HCT116 (cell line): Measurements from ENCODE around the gene SCARF1. TPM values are rescaled to one million over a fixed set of nuclear protein-coding genes. Genes with fewer than 3 reads are reported as not detected.

Experiments used
- ATAC-seq: fragments of 200-7000 bp; cut with Tn5 transposase; 2 replicates; pipeline ENCODE4 v1.9.1; 2020; ENCODE audit warnings: mild to moderate bottlenecking, moderate library complexity
- BruUV-seq: library from RNA; stranded (reverse); fragments of 400-500 nt; replicated peaks from 2 replicates; lab custom pipeline; 2021; lab: Mats Ljungman, UMichigan
- CTCF ChIA-PET: fragments of 300-600 bp; sonication (Branson Sonifier 250); formaldehyde crosslinking; loops from one replicate; lab custom pipeline; 2021; ENCODE audit warnings: antibody characterized with exemption; lab: Charles Lee
- POLR2A ChIA-PET: fragments of 300-600, 350-600 bp; sonication (Branson Sonifier 250); formaldehyde crosslinking; loops from one replicate; lab custom pipeline; 2021; ENCODE audit warnings: antibody characterized with exemption; lab: Charles Lee
- RAD21 ChIA-PET, 2 experiments: fragments of 300-600 bp; sonication (Branson Sonifier 250); formaldehyde crosslinking; loops; one replicate each; lab custom pipeline; 2023; ENCODE audit warnings: low total read pairs in 2 of 2; ENCODE audit not compliant: uncharacterized antibody in 2 of 2, unreplicated experiment in 2 of 2, low non-redundant PET in 1 of 2; lab: Charles Lee
- DNase-seq: peaks from one replicate; pipeline ENCODE4 v3.0.0-alpha.2; 2010; ENCODE audit warnings: low read depth, low spot score
- H2AFZ ChIP-seq: fragments of 200-600 bp; shearing (Covaris generic), sonication (generic); 2 replicates; pipeline ENCODE4 v1.6.1; 2017; ENCODE audit warnings: low read depth, mixed run types, mixed read lengths, antibody characterized with exemption, low read length; ENCODE audit not compliant: poor library complexity, severe bottlenecking
- H3K27ac ChIP-seq: 2 replicates; pipeline ENCODE4 v1.5.1; 2012; ENCODE audit warnings: low read depth, low read length
- H3K27me3 ChIP-seq: fragments of 200-600 bp; sonication (generic); 2 replicates; pipeline ENCODE4 v1.6.1; 2016; ENCODE audit warnings: mixed run types, low read length, mixed read lengths; ENCODE audit not compliant: insufficient read depth
- H3K36me3 ChIP-seq, 2 experiments: fragments of 200-500 bp in 1 of 2; fragments of 200-600 bp in 1 of 2; sonication (Bioruptor generic) in 1 of 2; sonication (generic) in 1 of 2; 2 replicates each; pipeline versions ENCODE4 v1.5.1 to v1.6.1; 2014 to 2016; ENCODE audit warnings: low read length in 2 of 2, inconsistent platforms in 1 of 2, mixed read lengths in 1 of 2, mixed run types in 1 of 2; ENCODE audit not compliant: insufficient read depth in 2 of 2, control insufficient read depth in 1 of 2
- H3K4me1 ChIP-seq, 2 experiments: fragments of 200-600 bp in 1 of 2; sonication (generic) in 1 of 2; 2 replicates each; pipeline versions ENCODE4 v1.5.1 to v1.6.1; 2012 to 2017; ENCODE audit warnings: low read length in 2 of 2, inconsistent platforms in 1 of 2, mild to moderate bottlenecking in 1 of 2, mixed read lengths in 1 of 2, mixed run types in 1 of 2, moderate library complexity in 1 of 2; ENCODE audit not compliant: insufficient read depth in 2 of 2, control insufficient read depth in 1 of 2
- H3K4me2 ChIP-seq: fragments of 200-600 bp; sonication (generic); 2 replicates; pipeline ENCODE4 v1.6.1; 2017; ENCODE audit warnings: mixed run types, low read length, mixed read lengths
- H3K4me3 ChIP-seq, 2 experiments: fragments of 200-600 bp in 1 of 2; sonication (generic) in 1 of 2; replicated peaks in 1 of 2; 2 replicates each; pipeline ENCODE4 v1.5.1; 2011 to 2016; ENCODE audit warnings: low read length in 2 of 2, control low read depth in 1 of 2, low read depth in 1 of 2, mild to moderate bottlenecking in 1 of 2, mixed read lengths in 1 of 2, mixed run types in 1 of 2
- H3K79me2 ChIP-seq: fragments of 200-600 bp; sonication (generic); 2 replicates; pipeline ENCODE4 v1.6.1; 2017; ENCODE audit warnings: mild to moderate bottlenecking, mixed run types, low read length, moderate library complexity, mixed read lengths; ENCODE audit not compliant: insufficient read depth
- H3K9ac ChIP-seq: fragments of 200-600 bp; sonication (generic); 2 replicates; pipeline ENCODE4 v1.6.1; 2016; ENCODE audit warnings: low read length, mixed read lengths
- H3K9me2 ChIP-seq: fragments of 200-600 bp; sonication (generic), shearing (Covaris generic); 2 replicates; pipeline ENCODE4 v1.6.1; 2017; ENCODE audit warnings: mixed run types, mild to moderate bottlenecking, moderate library complexity; ENCODE audit not compliant: insufficient read depth
- H3K9me3 ChIP-seq, 2 experiments: fragments of 200-500 bp in 1 of 2; fragments of 200-600 bp in 1 of 2; sonication (Bioruptor generic) in 1 of 2; sonication (generic) in 1 of 2; 2 replicates each; pipeline ENCODE4 v1.6.1; 2014 to 2017; ENCODE audit warnings: low read length in 2 of 2, mixed read lengths in 2 of 2, inconsistent platforms in 1 of 2, low read depth in 1 of 2, mild to moderate bottlenecking in 1 of 2, mixed run types in 1 of 2, moderate library complexity in 1 of 2; ENCODE audit not compliant: control insufficient read depth in 1 of 2, insufficient read depth in 1 of 2
- H4K20me1 ChIP-seq: fragments of 200-600 bp; sonication (generic), shearing (Covaris generic); 2 replicates; pipeline ENCODE4 v1.6.1; 2017; ENCODE audit warnings: mixed run types, mild to moderate bottlenecking, moderate library complexity; ENCODE audit not compliant: insufficient read depth
- CBX3 ChIP-seq: IDR thresholded peaks from 2 replicates; pipeline ENCODE4 v1.6.1; 2012; ENCODE audit warnings: low read depth
- CEBPB ChIP-seq: IDR thresholded peaks from 2 replicates; pipeline ENCODE4 v1.6.1; 2012; ENCODE audit warnings: low read depth
- ELF1 ChIP-seq: IDR thresholded peaks from 2 replicates; pipeline ENCODE4 v1.6.1; 2012; ENCODE audit warnings: low read depth, borderline replicate concordance
- EZH2 ChIP-seq: fragments of 200-600 bp; sonication (generic); IDR thresholded peaks from 2 replicates; pipeline ENCODE4 v1.6.1; 2017; ENCODE audit warnings: antibody characterized with exemption, mixed run types
- EZH2phosphoT487 ChIP-seq: fragments of 200-600 bp; IDR thresholded peaks from 2 replicates; pipeline ENCODE4 v1.6.1; 2018; ENCODE audit warnings: antibody characterized with exemption, borderline replicate concordance
- FOSL1 ChIP-seq: IDR thresholded peaks from 2 replicates; pipeline ENCODE4 v1.6.1; 2012; ENCODE audit warnings: low read depth
- JUND ChIP-seq: IDR thresholded peaks from 2 replicates; pipeline ENCODE4 v1.6.1; 2012
- MAX ChIP-seq: IDR thresholded peaks from 2 replicates; pipeline ENCODE4 v1.6.1; 2012
- POLR2A ChIP-seq: IDR thresholded peaks from 2 replicates; pipeline ENCODE4 v1.7.0; 2011; ENCODE audit warnings: borderline replicate concordance; ENCODE audit not compliant: insufficient read depth, insufficient read length; ENCODE audit errors: extremely low read depth
- POLR2AphosphoS5 ChIP-seq: IDR thresholded peaks from 2 replicates; pipeline ENCODE4 v1.6.1; 2011; ENCODE audit warnings: mild to moderate bottlenecking, low read depth, low read length, moderate library complexity
- RAD21 ChIP-seq: IDR thresholded peaks from 2 replicates; pipeline ENCODE4 v1.6.1; 2012; ENCODE audit warnings: low read depth, mild to moderate bottlenecking
- SP1 ChIP-seq: IDR thresholded peaks from 2 replicates; pipeline ENCODE4 v1.6.1; 2012; ENCODE audit warnings: low read depth
- SRF ChIP-seq: IDR thresholded peaks from 2 replicates; pipeline ENCODE4 v1.6.1; 2012; ENCODE audit warnings: low read depth
- YY1 ChIP-seq: IDR thresholded peaks from 2 replicates; pipeline ENCODE4 v1.6.1; 2011; ENCODE audit warnings: low read length, low read depth, moderate library complexity, mild to moderate bottlenecking; ENCODE audit not compliant: insufficient replicate concordance; ENCODE audit errors: extremely low read depth
- ZFX ChIP-seq: fragments of 450-650 bp; IDR thresholded peaks from 2 replicates; pipeline ENCODE4 v1.6.1; 2017
- ZNF274 ChIP-seq: fragments of 200-500 bp; sonication (Bioruptor generic); IDR thresholded peaks from 2 replicates; pipeline ENCODE4 v1.6.1; 2014; ENCODE audit warnings: mild to moderate bottlenecking, low read depth, low read length, inconsistent platforms
- intact Hi-C: fragments of 100-400 bp; cut with micrococcal nuclease; formaldehyde crosslinking; loops from 2 replicates; pipeline ENCODE4 v1.10.0; 2022
- total RNA-seq: library from RNA; stranded (reverse); gene quantifications from one replicate; pipeline ENCODE4 v1.2.1, GENCODE V29; 2021; ENCODE audit not compliant: unreplicated experiment
- TF ChIP-seq, protein P1 (sequence below): IDR thresholded peaks from 2 replicates; pipeline ENCODE4 v1.6.1; 2012
- TF ChIP-seq, protein P2 (sequence below), 3 experiments: fragments of 200-600 bp in 1 of 3; sonication (generic) in 1 of 3; IDR thresholded peaks in 2 of 3; conservative IDR thresholded peaks in 1 of 3; 2 replicates each; pipeline ENCODE4 v1.5.1; 2012 to 2017; ENCODE audit warnings: low read depth in 2 of 3, low read length in 2 of 3, antibody characterized with exemption in 1 of 3, borderline replicate concordance in 1 of 3, control low read depth in 1 of 3, mild to moderate bottlenecking in 1 of 3, mixed read lengths in 1 of 3, mixed run types in 1 of 3, moderate library complexity in 1 of 3; ENCODE audit not compliant: insufficient read depth in 1 of 3

SCARF1 gene
- total RNA-seq, 1 experiment from 2014 or later: 2.2 TPM

DNA sequence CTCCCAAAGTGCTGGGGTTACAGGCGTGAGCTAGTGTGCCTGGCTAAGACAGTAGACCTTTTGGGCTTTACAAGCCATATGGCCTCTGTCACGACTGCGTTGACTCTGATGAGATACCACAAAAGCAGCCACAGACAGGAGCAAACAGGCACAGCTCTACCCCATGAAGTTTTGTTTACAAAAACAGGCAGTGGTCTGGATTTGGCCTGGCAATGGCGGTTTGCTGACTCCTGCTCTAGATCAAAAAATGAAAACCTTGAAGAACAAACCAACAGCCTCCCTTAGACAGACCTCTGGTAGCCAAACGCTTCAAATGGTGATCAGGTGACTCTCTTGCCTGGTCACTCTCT lies 37.6 kb downstream of the SCARF1 start:
- CTCF ChIA-PET: no interaction called here
- no peak overlapping the region for H3K4me3 ChIP-seq
- TF ChIP-seq SRF (no peak), JUND (no peak), YY1 (no peak), MAX (no peak), CEBPB (no peak), RAD21 (no peak), CBX3 (no peak), ELF1 (no peak), ZFX (no peak), POLR2A (no peak), FOSL1 (no peak), ZNF274 (no peak), SP1 (no peak), EZH2phosphoT487 (no peak), EZH2 (no peak), POLR2AphosphoS5 (no peak)
- TF ChIP-seq, protein P1, sequence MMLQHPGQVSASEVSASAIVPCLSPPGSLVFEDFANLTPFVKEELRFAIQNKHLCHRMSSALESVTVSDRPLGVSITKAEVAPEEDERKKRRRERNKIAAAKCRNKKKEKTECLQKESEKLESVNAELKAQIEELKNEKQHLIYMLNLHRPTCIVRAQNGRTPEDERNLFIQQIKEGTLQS: no peak
- TF ChIP-seq, protein P2, sequence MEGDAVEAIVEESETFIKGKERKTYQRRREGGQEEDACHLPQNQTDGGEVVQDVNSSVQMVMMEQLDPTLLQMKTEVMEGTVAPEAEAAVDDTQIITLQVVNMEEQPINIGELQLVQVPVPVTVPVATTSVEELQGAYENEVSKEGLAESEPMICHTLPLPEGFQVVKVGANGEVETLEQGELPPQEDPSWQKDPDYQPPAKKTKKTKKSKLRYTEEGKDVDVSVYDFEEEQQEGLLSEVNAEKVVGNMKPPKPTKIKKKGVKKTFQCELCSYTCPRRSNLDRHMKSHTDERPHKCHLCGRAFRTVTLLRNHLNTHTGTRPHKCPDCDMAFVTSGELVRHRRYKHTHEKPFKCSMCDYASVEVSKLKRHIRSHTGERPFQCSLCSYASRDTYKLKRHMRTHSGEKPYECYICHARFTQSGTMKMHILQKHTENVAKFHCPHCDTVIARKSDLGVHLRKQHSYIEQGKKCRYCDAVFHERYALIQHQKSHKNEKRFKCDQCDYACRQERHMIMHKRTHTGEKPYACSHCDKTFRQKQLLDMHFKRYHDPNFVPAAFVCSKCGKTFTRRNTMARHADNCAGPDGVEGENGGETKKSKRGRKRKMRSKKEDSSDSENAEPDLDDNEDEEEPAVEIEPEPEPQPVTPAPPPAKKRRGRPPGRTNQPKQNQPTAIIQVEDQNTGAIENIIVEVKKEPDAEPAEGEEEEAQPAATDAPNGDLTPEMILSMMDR (IDR thresholded peaks at IDR 0.05 in 2 of 3, conservative IDR thresholded peaks at IDR 0.05 in 1 of 3; ENCODE audit: borderline replicate concordance in 1 of 3, insufficient read depth in 1 of 3, low read depth in 2 of 3, low read length in 2 of 3): no peak
- TF ChIP-seq, all 23 proteins: peak for 0
- RAD21 ChIA-PET: no interaction called here
- no peaks in the 10 kb centered on the region for H4K20me1 ChIP-seq
- H3K9me3 ChIP-seq: no peaks in the 10 kb centered on the region
- H3K4me2 ChIP-seq: no peak overlapping the region
- no peaks in the 10 kb centered on the region for H3K36me3 ChIP-seq
- no peak overlapping the region for H2AFZ ChIP-seq
- no peak overlapping the region for H3K9ac ChIP-seq
- ATAC-seq: no peak
- no peaks in the 10 kb centered on the region for H3K9me2 ChIP-seq
- intact Hi-C loops: no loop called here
- H3K27me3 ChIP-seq: no peaks in the 10 kb centered on the region
- POLR2A ChIA-PET: no interaction called here
- H3K4me1 ChIP-seq: no peaks in the 10 kb centered on the region
- DNase-seq: no peak
- no peak overlapping the region for H3K27ac ChIP-seq
- BruUV-seq: no TSS peak
- H3K79me2 ChIP-seq: no peaks in the 10 kb centered on the region
